Measurements from ENCODE around the gene ANO2.

ANO2 gene

DNA sequence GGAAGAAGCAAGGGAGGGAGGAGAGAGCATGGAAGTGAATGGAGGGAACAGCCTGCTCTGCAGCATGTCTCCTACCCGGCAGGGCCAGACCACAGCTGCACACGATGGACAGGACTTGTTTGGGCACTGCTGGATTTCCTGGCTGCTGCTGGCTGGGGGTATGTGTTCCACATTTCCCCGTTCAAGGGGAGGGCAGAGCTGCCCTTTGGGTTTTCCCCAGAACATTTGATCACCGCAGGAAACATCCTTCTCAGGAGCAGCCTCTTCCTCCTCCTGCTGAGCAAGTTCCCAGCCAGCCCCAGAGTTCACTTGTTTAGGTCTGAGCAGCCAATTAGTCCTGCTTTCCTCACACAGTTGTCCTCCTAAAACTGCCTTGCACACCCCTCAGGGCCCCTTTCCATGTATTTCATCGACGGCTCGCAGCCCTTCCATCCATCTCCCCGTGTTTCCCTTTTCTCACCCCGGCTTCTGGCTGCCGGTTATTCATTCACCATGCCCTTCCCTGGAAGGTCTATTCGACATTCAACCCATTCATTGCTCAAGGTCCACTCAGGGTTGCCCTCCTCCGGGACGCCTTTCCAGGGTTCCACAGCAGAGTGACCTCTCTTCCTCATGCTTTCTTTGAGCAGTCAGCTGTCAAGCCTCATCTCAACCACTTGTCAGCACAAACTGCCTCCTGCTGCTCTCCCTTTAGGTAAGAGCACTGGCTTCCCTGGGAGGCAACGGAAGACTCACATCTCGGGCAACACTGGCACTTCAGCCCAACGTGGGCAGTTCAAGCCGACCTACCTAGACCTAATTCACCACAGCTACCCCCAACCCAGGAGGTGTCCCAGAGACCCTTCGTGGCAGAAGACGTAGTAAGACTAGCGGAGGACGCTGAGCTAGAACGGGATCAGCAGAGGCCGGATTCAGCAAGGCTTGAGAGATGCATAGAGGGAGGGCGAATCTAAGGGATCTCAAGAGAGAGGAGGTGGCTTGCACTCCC is 20.1 kb upstream of the ANO2 start:
- no peak for DNase-seq

DNA sequence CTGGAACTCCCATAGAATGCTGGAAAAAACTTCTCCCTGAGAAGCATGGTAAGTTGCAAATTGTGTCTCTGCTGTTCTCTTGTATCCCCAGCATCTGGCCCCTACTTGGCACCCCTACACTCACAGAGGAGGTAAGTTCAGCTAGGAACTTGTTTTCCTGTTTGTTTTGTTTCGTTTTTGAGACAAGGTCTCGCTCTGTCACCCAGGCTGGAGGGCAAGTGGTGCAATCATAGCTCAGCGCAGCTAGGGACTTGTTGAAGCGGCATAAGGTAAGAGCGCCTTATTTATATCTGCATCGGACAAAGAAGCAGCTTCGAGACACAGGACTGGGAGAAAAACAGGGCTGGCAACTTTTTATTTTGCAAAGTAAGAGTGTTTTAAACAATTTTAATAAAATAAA is 18.5 kb upstream of the ANO2 start:
- DNase-seq: no peak

DNA sequence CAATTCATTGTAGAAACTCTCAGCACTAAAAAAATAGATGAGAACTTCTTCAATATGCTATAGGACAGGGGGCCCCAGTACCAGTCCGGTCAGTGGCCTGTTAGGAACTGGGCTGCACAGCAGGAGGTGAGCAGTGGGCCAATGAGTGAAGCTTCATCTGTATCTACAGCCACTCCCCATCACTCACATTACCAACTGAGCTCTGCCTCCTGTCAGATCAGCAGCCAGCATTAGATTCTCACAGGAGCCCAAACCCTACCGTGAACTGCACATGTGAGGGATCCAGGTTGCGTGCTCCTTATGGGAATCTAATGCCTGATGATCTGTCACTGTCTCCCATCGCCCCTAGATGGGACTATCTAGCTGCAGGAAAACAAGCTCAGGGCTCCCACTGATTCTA is 15.7 kb upstream of the ANO2 start:
- no peak for DNase-seq

DNA sequence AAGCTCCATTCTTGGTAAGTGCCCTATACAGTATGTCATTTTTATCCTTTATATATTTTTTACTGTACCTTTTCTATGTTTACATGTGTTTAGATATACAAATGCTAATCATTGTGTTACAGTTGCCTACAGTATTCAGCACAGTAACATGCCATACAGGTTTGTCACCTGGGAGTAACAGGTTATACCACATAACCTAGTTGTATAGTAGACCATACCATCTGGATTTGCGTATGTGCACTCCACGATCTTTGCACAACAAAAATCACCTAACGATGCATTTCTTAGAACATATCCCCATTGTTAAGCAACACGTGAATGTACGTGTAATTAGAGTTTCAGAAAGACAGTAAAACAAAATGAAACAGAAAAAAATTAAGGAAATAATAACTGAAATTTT is 11.9 kb upstream of the ANO2 start:
- DNase-seq: no peak

DNA sequence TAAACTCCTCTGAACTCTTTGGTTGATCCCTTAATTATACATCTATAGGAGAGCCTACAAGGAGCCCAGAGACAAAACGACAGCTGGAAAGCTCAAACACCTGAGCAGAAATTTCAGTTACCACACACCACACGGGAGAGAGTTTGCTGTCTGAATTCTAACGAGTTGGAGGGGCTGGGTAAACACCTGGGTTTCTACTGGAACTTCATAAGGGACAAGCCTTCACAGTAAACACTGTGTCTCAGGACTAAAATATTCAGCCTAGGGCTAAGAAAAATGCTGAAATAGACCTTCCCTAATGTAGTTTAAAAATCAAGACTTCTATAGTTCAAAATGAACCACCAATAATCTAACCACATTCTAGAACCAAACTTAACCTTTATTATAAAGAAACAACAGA is 9.6 kb upstream of the ANO2 start:
- no peak for DNase-seq

GRCh38 chr12:5953835-5954586 is 9.0 kb upstream of the ANO2 start:
- DNase-seq: no peak

DNA sequence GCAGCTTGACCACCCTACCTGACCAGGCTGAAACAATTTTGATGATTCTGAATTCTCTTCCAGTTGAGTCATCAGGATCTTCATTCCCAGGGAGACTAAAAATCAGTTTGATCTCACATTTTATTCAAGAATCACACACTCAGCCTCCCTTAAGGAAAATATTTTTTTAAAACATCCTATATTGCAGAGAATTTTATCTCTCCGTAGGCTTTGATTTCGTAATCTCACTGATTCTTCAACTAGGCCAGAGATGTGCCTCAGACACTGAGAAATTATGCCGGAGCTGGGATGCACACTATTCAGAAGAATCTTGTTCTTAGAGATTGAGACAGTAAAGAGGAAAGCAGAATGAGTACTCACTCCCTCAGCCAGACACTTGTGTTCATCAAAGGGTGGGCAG is 7.0 kb upstream of the ANO2 start:
- no peak for DNase-seq

DNA sequence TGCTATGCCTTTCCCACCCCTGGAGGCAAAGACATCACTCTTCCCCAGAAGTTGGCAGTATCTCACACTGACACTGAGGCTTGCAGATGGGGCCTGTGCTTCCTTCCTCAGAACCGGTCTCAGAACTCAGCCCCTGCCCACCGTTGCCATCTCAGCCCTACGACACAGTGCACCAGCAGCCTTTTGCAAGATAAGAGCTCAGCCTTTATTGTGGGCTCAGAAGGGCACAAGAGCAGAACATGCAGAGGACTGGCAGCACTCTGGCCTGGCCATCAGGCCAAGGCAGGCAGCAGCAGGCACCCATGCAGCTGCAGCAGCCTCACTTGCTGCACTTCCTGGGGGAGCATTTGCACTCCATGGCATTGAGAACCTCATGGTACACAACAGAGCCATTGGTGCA is 3.6 kb upstream of the ANO2 start:
- DNase-seq: no peak

GRCh38 chr12:5947006-5947405 is 1.9 kb upstream of the ANO2 start:
- DNase-seq: no peak

GRCh38 chr12:5946388-5946787 is 1.3 kb upstream of the ANO2 start:
- DNase-seq: no peak

DNA sequence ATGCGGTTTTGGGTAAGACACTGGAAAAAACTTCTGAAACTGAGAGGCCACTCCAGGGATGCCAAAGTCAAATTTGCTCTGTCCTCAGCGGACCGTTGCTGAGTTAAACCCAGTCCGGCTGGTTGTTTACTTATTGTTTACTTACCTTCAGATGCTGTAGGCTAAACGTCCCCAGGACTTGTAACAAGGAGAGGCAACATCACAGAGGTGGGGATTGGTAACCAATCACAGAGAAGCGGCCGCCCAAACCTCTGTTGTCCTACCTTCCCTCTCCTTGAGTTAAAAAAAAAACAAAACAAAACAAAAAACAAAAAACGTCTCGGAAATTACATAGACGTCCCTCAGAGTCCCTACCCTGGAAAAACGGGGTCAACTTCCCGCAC is 380 bp downstream of the ANO2 start:
- no peak for DNase-seq

GRCh38 chr12:5944053-5944452 is 1.0 kb downstream of the ANO2 start:
- no peak for DNase-seq

DNA sequence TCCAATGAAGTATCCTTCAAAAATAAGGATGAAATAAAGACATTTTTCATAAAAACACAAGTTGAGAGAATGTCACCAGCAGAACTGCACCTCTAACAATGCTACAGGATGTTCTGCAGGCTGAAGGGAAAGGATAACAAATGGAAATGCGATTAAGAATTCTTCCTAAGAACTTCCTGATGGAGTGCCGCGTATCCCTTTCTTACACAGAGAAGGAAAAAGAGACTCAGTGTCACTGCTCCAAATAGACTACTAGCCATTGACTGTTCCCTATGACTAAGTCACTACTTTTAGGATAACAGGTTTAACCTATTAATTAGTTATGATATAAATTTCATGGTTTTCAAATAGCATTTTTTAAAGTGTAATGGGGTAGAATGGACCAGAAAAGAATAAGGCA is 3.2 kb downstream of the ANO2 start:
- no peak for DNase-seq

DNA sequence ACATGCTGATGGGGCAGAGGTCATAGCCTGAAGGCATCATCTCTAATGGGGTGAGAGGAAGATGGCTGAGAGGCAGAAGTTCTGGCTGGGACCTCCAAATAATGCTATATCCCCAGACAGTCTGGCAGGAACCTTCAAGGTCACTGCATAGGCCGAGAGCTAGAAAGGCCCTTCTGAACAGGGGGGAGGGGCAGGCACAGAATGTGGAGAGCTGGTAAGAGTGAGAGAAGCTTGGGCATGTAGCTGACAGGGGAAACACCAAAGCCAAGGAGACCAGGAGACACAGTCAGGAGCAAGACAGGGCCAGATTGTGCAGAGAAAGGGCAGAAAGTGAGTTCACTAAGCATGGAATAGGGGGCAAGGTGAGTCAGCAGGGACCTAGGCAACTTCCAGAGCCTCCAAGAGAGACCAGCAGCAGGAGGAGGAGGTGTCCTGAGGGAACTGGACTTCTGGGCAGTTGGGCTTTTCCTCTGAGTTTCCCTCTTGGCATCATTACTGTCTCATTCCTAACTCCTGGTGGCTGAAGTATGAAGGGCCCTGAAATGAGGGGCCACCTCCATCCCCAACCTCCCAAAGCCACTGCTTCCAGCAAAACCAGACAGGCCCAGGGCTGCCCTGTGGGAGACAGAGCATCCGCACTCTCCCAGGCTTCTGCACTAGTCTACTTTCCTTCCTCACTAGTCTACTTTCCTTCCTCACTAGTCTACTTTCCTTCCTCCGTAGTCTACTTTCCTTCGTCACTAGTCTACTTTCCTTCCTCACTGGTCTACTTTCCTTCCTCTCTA is 17.1 kb downstream of the ANO2 start:
- no peak for DNase-seq

- DNase-seq: no peak
Measured at GRCh38 chr12:5925646-5926045, 19.4 kb downstream of the ANO2 start.

DNA sequence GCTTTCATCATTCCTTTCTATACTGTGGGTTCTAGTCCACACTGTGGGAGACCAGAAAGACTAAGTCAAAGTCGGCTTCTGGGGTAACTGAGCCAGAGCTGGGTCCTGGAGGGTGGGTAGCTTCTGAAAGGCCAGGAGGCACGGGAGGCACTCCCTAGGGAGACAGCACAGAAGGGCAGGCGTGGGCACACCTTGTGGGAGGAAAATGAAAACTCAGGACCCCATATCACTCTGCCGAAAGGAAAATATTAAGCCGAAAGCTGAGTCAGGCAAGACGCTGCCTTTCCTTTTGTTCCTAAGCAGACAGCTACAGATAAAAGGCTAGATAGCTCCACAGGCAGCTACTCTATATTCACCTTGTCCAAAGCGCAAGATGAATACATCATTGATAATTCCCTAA is 20.7 kb downstream of the ANO2 start:
- DNase-seq: no peak

- DNase-seq: no peak
Measured at GRCh38 chr12:5923751-5924150, 21.3 kb downstream of the ANO2 start.

DNA sequence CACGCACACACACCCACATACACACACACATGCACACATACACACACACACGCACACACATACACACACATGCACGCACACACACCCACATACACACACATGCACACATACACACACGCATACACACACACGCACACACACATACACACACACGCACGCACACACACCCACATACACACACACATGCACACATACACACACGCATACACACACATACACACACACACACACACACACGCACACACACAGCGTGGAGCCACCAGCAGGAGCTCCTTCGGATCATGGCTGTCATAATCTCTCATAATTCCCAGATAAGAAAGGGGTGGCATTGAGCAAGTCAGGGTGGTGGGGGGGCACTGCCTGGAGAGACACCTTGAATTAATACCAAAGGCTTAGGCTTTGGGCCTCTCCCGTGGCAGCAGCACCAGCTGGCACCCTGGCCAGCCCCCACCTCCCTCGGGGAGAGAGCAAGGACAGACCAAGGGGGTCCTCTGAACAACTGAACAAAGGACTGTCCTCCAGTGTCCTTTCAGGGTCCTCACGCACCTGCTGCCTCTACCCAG is 21.9 kb downstream of the ANO2 start:
- no peak for DNase-seq

DNA sequence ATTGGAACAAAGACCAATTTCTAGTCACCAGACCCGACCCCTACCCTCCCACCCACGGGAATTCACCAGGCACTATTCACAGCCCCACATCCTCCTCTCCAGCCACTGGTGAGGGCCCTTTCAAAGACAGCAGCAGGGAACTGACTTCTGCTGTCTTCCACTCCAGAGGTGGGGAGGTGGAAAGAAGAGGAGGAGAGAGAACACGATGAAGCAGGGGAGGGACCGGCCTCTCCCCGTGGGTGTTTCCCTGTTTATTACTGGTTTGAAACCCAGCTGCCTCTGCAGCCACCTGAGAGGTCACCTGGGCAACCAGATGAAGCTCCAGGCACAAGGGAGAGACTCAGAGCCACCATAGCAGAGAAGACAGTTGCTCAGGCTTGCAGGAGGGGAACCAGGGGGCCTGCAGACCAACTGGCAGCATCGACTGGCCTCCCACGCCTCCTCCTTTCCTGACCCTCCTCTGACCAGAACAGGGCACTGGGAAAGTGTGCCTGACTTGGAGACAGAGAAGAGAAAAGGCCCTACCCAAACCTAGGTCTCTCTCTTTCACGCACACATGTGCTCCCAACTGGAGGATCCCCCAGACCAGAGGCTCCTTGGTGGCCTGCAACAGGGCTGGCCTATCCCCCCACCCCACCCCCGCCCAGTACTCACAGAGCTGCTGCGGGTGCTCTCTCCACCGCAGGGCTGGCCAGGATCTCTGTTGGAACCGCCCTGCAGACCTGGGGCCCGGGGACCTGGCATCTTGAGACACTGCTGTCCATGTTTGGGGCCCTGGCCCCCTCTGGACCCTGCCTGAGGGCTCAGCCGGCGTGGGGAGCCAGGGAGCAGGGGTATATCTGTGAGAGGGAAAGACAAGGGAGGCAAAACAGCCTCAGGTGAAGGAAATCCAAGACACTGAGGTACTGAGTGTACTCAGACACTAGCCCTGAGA is 22.8 kb downstream of the ANO2 start:
- DNase-seq: no peak

DNA sequence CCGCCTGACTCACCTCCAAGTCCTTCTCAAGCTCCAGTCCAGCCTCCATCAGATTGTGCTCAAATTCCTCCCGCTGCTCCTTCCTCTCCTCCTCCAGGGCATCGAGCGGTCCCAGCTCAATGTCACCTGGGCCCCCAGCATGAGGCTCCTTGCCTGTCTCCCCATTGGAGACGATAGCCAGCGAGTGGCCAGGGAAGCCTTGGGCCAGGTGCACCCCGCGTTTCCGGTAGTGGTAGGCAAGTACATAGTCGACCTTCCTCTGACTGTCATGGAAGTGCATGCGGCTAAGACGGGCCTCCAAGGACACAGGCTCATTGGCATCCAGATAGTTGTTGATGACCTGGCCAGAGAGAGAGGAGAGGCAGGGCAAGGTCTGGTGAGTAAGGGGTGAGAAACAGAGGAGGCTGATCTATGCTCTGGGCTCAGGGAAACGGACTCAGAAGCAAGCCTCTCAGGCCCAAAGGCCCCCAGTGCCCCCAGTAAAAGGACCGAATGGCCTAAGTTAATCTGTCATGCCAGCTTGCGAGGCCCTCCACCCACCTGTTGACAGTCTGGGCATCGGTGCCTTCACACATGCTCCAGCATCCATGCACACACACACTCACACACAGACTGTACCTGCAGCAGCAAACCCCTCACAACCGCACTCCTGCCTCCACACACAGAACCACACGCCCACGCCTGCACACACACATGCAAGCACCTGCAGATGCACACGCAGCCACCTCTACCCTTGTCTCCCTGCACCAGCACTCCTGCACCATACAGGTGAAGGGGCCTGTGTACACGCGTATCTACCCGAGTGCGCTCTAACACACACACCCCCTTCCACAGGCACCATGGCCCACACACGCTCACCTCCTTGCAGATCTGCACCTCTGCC is 23.8 kb downstream of the ANO2 start:
- DNase-seq: no peak

DNA sequence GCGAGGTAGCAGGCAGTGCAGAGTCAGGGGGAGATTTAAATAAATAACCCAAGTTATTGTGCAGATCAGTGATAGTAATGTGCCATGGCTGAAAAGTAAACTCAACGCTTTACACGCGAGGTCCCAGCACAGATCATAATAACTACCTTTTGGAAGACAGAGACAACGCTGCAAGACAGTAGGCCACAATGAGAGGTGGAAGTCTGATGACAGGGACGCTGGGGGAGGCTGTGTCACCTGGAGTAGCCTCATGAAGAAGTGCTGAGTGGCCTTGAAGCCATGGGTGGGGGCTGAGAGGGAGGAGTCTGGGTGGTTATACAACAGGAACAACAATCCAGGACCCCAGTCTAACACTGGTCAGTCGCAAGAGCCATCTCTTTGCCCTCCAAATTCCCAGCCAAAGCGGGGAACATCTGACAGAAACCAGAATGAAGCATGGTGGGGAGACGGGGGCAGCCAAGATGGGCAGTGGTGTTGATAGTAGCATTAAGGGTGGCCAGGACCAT is 28.2 kb downstream of the ANO2 start:
- DNase-seq: no peak
